GM12878 (cell line): ENCODE measurements around the gene SGMS1.

Experiments used
- FOS ChIP-seq: IDR thresholded peaks from 3 replicates; pipeline ENCODE4 v1.6.1; 2011; ENCODE audit warnings: borderline replicate concordance; ENCODE audit not compliant: insufficient read length; ENCODE audit errors: extremely low read depth
- GABPA ChIP-seq: IDR thresholded peaks from 2 replicates; pipeline ENCODE4 v1.6.1; 2014; ENCODE audit warnings: antibody characterized with exemption, low read depth, mild to moderate bottlenecking, inconsistent platforms
- MXI1 ChIP-seq: fragments of 150-350 bp; IDR thresholded peaks from 2 replicates; pipeline ENCODE4 v1.6.1; 2011; ENCODE audit warnings: low read depth, mild to moderate bottlenecking, inconsistent platforms, low read length, improper control_type of control experiment
- NFIC ChIP-seq: IDR thresholded peaks from 2 replicates; pipeline ENCODE4 v1.6.1; 2012; ENCODE audit warnings: low read depth, mild to moderate bottlenecking, inconsistent platforms, low read length, moderate library complexity
- POLR2AphosphoS5 ChIP-seq: IDR thresholded peaks from 2 replicates; pipeline ENCODE4 v1.6.1; 2011; ENCODE audit warnings: mild to moderate bottlenecking, low read length, inconsistent platforms
- SRF ChIP-seq, 2 experiments: IDR thresholded peaks; 2 replicates each; pipeline ENCODE4 v1.6.1; 2011; ENCODE audit warnings: low read depth in 2 of 2, low read length in 2 of 2, mild to moderate bottlenecking in 1 of 2, moderate library complexity in 1 of 2
- WRNIP1 ChIP-seq: IDR thresholded peaks from 2 replicates; pipeline ENCODE4 v1.6.1; 2011; ENCODE audit warnings: low read depth, low read length, improper control_type of control experiment, borderline replicate concordance
- ZNF24 ChIP-seq: fragments of 450-650 bp; IDR thresholded peaks from 2 replicates; pipeline ENCODE4 v1.6.1; 2017; ENCODE audit warnings: antibody characterized with exemption, mild to moderate bottlenecking
- TF ChIP-seq, protein P1 (sequence below), 3 experiments: IDR thresholded peaks in 2 of 3; conservative IDR thresholded peaks in 1 of 3; 2 replicates each; pipeline ENCODE4 v1.5.1; 2011; ENCODE audit warnings: low read depth in 3 of 3, low read length in 3 of 3, mild to moderate bottlenecking in 3 of 3, control low read depth in 2 of 3, moderate library complexity in 2 of 3, inconsistent platforms in 1 of 3, mixed read lengths in 1 of 3; ENCODE audit not compliant: control insufficient read depth in 2 of 3, insufficient read depth in 1 of 3; ENCODE audit errors: extremely low read depth in 1 of 3
- TF ChIP-seq, protein P2 (sequence below): fragments of 450-650 bp; IDR thresholded peaks from 2 replicates; pipeline ENCODE4 v1.6.1; 2016; ENCODE audit warnings: mild to moderate bottlenecking, moderate library complexity, borderline replicate concordance
- TF ChIP-seq, protein P3 (sequence below): IDR thresholded peaks from 2 replicates; pipeline ENCODE4 v1.6.1; 2012; ENCODE audit warnings: low read depth, low read length, improper control_type of control experiment

DNA sequence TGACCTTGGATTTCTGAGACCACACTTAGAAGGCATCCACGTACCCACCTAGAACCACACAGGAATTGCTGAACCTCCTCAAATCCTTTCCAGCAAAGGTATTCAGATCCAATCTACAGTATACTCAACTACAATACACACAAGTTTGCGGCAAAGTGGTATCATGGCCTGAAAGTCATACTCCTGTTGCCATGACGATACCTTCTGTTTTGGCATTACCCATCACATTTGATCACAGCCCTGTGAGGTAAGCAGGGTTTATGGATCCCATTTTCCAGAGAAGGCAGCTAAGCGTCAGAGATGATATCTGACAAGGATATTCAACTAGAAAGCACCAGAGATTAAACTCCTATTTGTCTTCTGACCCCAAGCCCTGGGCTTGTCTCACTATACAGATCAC is 32.8 kb downstream of the SGMS1 start:
- TF ChIP-seq, protein P1, sequence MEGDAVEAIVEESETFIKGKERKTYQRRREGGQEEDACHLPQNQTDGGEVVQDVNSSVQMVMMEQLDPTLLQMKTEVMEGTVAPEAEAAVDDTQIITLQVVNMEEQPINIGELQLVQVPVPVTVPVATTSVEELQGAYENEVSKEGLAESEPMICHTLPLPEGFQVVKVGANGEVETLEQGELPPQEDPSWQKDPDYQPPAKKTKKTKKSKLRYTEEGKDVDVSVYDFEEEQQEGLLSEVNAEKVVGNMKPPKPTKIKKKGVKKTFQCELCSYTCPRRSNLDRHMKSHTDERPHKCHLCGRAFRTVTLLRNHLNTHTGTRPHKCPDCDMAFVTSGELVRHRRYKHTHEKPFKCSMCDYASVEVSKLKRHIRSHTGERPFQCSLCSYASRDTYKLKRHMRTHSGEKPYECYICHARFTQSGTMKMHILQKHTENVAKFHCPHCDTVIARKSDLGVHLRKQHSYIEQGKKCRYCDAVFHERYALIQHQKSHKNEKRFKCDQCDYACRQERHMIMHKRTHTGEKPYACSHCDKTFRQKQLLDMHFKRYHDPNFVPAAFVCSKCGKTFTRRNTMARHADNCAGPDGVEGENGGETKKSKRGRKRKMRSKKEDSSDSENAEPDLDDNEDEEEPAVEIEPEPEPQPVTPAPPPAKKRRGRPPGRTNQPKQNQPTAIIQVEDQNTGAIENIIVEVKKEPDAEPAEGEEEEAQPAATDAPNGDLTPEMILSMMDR (IDR thresholded peaks at IDR 0.05 in 2 of 3, conservative IDR thresholded peaks at IDR 0.05 in 1 of 3; ENCODE audit: control insufficient read depth in 2 of 3, extremely low read depth in 1 of 3, insufficient read depth in 1 of 3, low read depth in 3 of 3, low read length in 3 of 3), result no peak
- TF ChIP-seq, protein P2, sequence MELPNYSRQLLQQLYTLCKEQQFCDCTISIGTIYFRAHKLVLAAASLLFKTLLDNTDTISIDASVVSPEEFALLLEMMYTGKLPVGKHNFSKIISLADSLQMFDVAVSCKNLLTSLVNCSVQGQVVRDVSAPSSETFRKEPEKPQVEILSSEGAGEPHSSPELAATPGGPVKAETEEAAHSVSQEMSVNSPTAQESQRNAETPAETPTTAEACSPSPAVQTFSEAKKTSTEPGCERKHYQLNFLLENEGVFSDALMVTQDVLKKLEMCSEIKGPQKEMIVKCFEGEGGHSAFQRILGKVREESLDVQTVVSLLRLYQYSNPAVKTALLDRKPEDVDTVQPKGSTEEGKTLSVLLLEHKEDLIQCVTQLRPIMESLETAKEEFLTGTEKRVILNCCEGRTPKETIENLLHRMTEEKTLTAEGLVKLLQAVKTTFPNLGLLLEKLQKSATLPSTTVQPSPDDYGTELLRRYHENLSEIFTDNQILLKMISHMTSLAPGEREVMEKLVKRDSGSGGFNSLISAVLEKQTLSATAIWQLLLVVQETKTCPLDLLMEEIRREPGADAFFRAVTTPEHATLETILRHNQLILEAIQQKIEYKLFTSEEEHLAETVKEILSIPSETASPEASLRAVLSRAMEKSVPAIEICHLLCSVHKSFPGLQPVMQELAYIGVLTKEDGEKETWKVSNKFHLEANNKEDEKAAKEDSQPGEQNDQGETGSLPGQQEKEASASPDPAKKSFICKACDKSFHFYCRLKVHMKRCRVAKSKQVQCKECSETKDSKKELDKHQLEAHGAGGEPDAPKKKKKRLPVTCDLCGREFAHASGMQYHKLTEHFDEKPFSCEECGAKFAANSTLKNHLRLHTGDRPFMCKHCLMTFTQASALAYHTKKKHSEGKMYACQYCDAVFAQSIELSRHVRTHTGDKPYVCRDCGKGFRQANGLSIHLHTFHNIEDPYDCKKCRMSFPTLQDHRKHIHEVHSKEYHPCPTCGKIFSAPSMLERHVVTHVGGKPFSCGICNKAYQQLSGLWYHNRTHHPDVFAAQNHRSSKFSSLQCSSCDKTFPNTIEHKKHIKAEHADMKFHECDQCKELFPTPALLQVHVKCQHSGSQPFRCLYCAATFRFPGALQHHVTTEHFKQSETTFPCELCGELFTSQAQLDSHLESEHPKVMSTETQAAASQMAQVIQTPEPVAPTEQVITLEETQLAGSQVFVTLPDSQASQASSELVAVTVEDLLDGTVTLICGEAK, result no peak
- TF ChIP-seq, protein P3, sequence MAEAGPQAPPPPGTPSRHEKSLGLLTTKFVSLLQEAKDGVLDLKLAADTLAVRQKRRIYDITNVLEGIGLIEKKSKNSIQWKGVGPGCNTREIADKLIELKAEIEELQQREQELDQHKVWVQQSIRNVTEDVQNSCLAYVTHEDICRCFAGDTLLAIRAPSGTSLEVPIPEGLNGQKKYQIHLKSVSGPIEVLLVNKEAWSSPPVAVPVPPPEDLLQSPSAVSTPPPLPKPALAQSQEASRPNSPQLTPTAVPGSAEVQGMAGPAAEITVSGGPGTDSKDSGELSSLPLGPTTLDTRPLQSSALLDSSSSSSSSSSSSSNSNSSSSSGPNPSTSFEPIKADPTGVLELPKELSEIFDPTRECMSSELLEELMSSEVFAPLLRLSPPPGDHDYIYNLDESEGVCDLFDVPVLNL, result no peak
- TF ChIP-seq MXI1, result no peak
- TF ChIP-seq FOS, result no peak
- TF ChIP-seq NFIC, result no peak
- TF ChIP-seq GABPA, result no peak
- no peak for TF ChIP-seq POLR2AphosphoS5
- no peak for TF ChIP-seq SRF (IDR thresholded peaks at IDR 0.05; ENCODE audit: low read depth in 2 of 2, low read length in 2 of 2)
- no peak for TF ChIP-seq WRNIP1
- no peak for TF ChIP-seq ZNF24
